Esophagus muscularis mucosa (tissue), 4 donors: Measurements from ENCODE around the gene CACNA2D3. TPM values are rescaled to one million over a fixed set of nuclear protein-coding genes. Genes with fewer than 3 reads are reported as not detected.
A peak's percentile ranks its signal among the peaks of the same experiment; 100 is the strongest.

Experiments
- DNase-seq: peaks from one replicate; pipeline ENCODE4 v3.0.0-alpha.2; 2017; ENCODE audit errors: extremely low spot score
- H3K27ac ChIP-seq, 4 donors: fragments of 200-600 bp; sonication (generic); replicated peaks in 1 of 4; 1 replicate in 3 of 4; 2 replicates in 1 of 4; pipeline ENCODE4 v1.5.1; 2016 to 2019; ENCODE audit warnings: mild to moderate bottlenecking in 1 of 4
- H3K27me3 ChIP-seq, 4 donors: fragments of 200-600 bp; sonication (generic); one replicate each; pipeline versions ENCODE4 v1.5.1 to v1.6.0; 2016 to 2019
- H3K36me3 ChIP-seq, 4 donors: fragments of 200-600 bp; sonication (generic); one replicate each; pipeline ENCODE4 v1.5.1; 2016 to 2019
- H3K4me1 ChIP-seq, 4 donors: fragments of 200-600 bp; sonication (generic); one replicate each; pipeline ENCODE4 v1.5.1; 2016 to 2019
- H3K4me3 ChIP-seq, 4 donors: fragments of 200-600 bp; sonication (generic); 1 replicate in 2 of 4; 2 replicates in 2 of 4; pipeline ENCODE4 v1.5.1; 2016 to 2019; ENCODE audit warnings: mild to moderate bottlenecking in 4 of 4, moderate library complexity in 1 of 4
- H3K9me3 ChIP-seq, 4 donors: fragments of 200-600 bp; sonication (generic); 1 replicate in 3 of 4; 2 replicates in 1 of 4; pipeline ENCODE4 v1.5.1; 2016 to 2019
- CTCF ChIP-seq, 3 experiments: fragments of 200-600 bp in 2 of 3; fragments of 450-650 bp in 1 of 3; sonication (generic) in 2 of 3; IDR thresholded peaks; one replicate each; pipeline ENCODE4 v1.5.1; 2017 to 2019; ENCODE audit warnings: antibody characterized with exemption in 3 of 3, mild to moderate bottlenecking in 2 of 3, moderate library complexity in 1 of 3
- EP300 ChIP-seq: sonication (generic); formaldehyde crosslinking; IDR thresholded peaks from one replicate; pipeline ENCODE4 v1.6.1; 2017; ENCODE audit warnings: antibody characterized with exemption
- POLR2A ChIP-seq: fragments of 450-650 bp; IDR thresholded peaks from one replicate; pipeline ENCODE4 v1.6.1; 2017; ENCODE audit warnings: antibody characterized with exemption, moderate library complexity, mild to moderate bottlenecking, low read depth
- POLR2AphosphoS5 ChIP-seq, 2 donors: sonication (generic); formaldehyde crosslinking; IDR thresholded peaks; one replicate each; pipeline ENCODE4 v1.6.1; 2017; ENCODE audit warnings: antibody characterized with exemption in 2 of 2
- WGBS: methylation state at CpG from one replicate; pipeline ENCODE4 v1.1.5; 2018; 5-methylcytosine and 5-hydroxymethylcytosine counted together
- intact Hi-C: fragments of 100-400 bp; cut with DNase I; formaldehyde crosslinking; loops from one replicate; pipeline ENCODE4 v1.15.1; 2023
- total RNA-seq, 4 donors: library from RNA; depleted of rRNA; stranded (reverse); fragments of >200 nt; gene quantifications; one replicate each; pipeline versions ENCODE4 v1.1.0 to v1.2.1, GENCODE V29; 2016

CACNA2D3 gene
- total RNA-seq, 4 donors from 2014 or later = 2.5 to 6.3 (median 3.9) TPM

GRCh38 chr3:54988302-54988837, 866.0 kb downstream of the CACNA2D3 start:
- no peak for DNase-seq
- Histone ChIP-seq H3K9me3 (no peaks in the 10 kb centered on the region), H3K27me3 (no peaks in the 10 kb centered on the region), H3K4me3 (no peak overlapping the region), H3K4me1 (peaks cover 8 to 20% (median 16%) of the 10 kb centered on the region in 4 donors), H3K36me3 (no peaks in the 10 kb centered on the region), H3K27ac (peak overlapping the region; percentile 29 to 68 (median 41))
- TF ChIP-seq POLR2AphosphoS5 (IDR thresholded peaks at IDR 0.05) (no peak), CTCF (IDR thresholded peaks at IDR 0.05) (no peak), POLR2A (no peak), EP300 (no peak)
- intact Hi-C loops = no loop called here
- WGBS = 60% methylated on average over 4 of the region's 4 CpGs

- no peak for DNase-seq
- Histone ChIP-seq H3K4me1 (peaks cover 8 to 20% (median 16%) of the 10 kb centered on the region in 4 donors), H3K27ac (peak overlapping the region in 3 of 4 donors; percentile 29 to 68 (median 47)), H3K4me3 (no peak overlapping the region), H3K36me3 (no peaks in the 10 kb centered on the region), H3K27me3 (no peaks in the 10 kb centered on the region), H3K9me3 (no peaks in the 10 kb centered on the region)
- intact Hi-C loops = no loop called here
- 44% methylated on average over 5 of the region's 5 CpGs for WGBS
- TF ChIP-seq POLR2A = no peak
- peak in 1 of 2 donors; percentile 60 for TF ChIP-seq POLR2AphosphoS5 (IDR thresholded peaks at IDR 0.05)
- TF ChIP-seq EP300 = no peak
- no peak for TF ChIP-seq CTCF (IDR thresholded peaks at IDR 0.05)
Observed at GRCh38 chr3:54988838-54989630, 866.7 kb downstream of the CACNA2D3 start.

- Histone ChIP-seq H3K4me3 (no peak overlapping the region), H3K4me1 (peaks cover 0 to 6% (median 5%) of the 10 kb centered on the region in 4 donors), H3K9me3 (no peaks in the 10 kb centered on the region), H3K27ac (no peak overlapping the region), H3K27me3 (no peaks in the 10 kb centered on the region), H3K36me3 (no peaks in the 10 kb centered on the region)
- intact Hi-C loops = no loop called here
- no peak for DNase-seq
- 71% methylated on average over 5 of the region's 5 CpGs for WGBS
- no peak for TF ChIP-seq CTCF (IDR thresholded peaks at IDR 0.05)
- no peak for TF ChIP-seq EP300
- TF ChIP-seq POLR2AphosphoS5 (IDR thresholded peaks at IDR 0.05) = no peak
- no peak for TF ChIP-seq POLR2A
Observed at GRCh38 chr3:54994111-54994513, 871.8 kb downstream of the CACNA2D3 start.

GRCh38 chr3:54999159-54999558, 876.8 kb downstream of the CACNA2D3 start:
- DNase-seq = peak; percentile 66
- Histone ChIP-seq H3K9me3 (no peaks in the 10 kb centered on the region), H3K4me3 (no peak overlapping the region), H3K4me1 (peaks cover 0 to 9% (median 8%) of the 10 kb centered on the region in 4 donors), H3K27ac (no peak overlapping the region), H3K36me3 (no peaks in the 10 kb centered on the region), H3K27me3 (no peaks in the 10 kb centered on the region)
- no peak for TF ChIP-seq EP300
- TF ChIP-seq CTCF (IDR thresholded peaks at IDR 0.05) = no peak
- TF ChIP-seq POLR2AphosphoS5 (IDR thresholded peaks at IDR 0.05) = no peak
- no peak for TF ChIP-seq POLR2A
- 63% methylated on average over 5 of the region's 5 CpGs for WGBS
- intact Hi-C loops = no loop called here
